Camera-type eye (tissue), 1 donor: ENCODE measurements around the gene GRIP2. TPM values are rescaled to one million over a fixed set of nuclear protein-coding genes. Genes with fewer than 3 reads are reported as not detected.

ENCODE experiments used
- total RNA-seq: library from RNA; depleted of rRNA; stranded (reverse); fragments of >200 nt; gene quantifications from one replicate; pipeline ENCODE4 v1.2.3, GENCODE V29; 2014

GRIP2 gene
- total RNA-seq, result 9.1 TPM

GRCh38 chr3:14539742-14540491 lies at the start of gene GRIP2:
TSS of gene GRIP2 (minus strand) at chr3:14540342. CDS start at chr3:14540308, 34 bp downstream.

Other genes with a start within 250 kb of the GRIP2 start
- 59.3 TPM for gene SLC6A6, start 137.7 kb downstream of the GRIP2 start, total RNA-seq
- 32.8 TPM for gene CCDC174, start 111.4 kb upstream of the GRIP2 start, total RNA-seq
- 0.22 TPM for gene C3orf20, start 134.8 kb upstream of the GRIP2 start, total RNA-seq